Breast epithelium (tissue), 3 donors: ENCODE data around the gene ULK4.

ENCODE experiments used
- CTCF ChIP-seq, 3 donors: fragments of 450-650 bp; IDR thresholded peaks; one replicate each; pipeline ENCODE4 v1.5.1; 2016 to 2017; ENCODE audit warnings: antibody characterized with exemption in 3 of 3, mild to moderate bottlenecking in 3 of 3, moderate library complexity in 3 of 3
- POLR2A ChIP-seq: fragments of 450-650 bp; IDR thresholded peaks from one replicate; pipeline ENCODE4 v1.6.1; 2016; ENCODE audit warnings: antibody characterized with exemption, mild to moderate bottlenecking, moderate library complexity
- POLR2AphosphoS5 ChIP-seq, 3 donors: sonication (generic); formaldehyde crosslinking; IDR thresholded peaks; one replicate each; pipeline ENCODE4 v1.6.1; 2017; ENCODE audit warnings: antibody characterized with exemption in 3 of 3

DNA sequence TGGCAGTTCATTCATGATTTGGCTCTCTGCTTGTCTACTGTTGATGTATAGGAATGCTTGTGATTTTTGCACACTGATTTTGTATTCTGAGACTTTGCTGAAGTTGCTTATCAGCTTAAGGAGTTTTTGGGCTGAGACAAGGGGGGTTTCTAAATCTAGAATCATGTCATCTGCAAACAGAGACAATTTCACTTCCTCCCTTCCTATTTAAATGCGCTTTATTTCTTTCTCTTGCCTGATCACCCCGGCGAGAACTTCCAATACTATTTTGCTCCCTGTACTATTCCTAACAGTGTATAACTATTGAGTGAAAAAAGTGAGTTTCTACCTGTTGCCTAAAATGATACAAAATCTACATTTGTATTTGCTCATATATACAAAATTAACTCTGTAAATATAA, 128.3 kb downstream of the ULK4 start:
- no peak for TF ChIP-seq CTCF (IDR thresholded peaks at IDR 0.05)
- no peak for TF ChIP-seq POLR2AphosphoS5 (IDR thresholded peaks at IDR 0.05)
- no peak for TF ChIP-seq POLR2A
